Calu3 (cell line): ENCODE data around the gene LHFPL3. TPM values are rescaled to one million over a fixed set of nuclear protein-coding genes. Genes with fewer than 3 reads are reported as not detected.

Experiments used
- BruUV-seq: library from RNA; stranded (reverse); fragments of 400-500 nt; replicated peaks from 2 replicates; lab custom pipeline; 2021; lab: Mats Ljungman, UMichigan
- CTCF ChIA-PET: fragments of 300-600 bp; sonication (Branson Sonifier 250); formaldehyde crosslinking; loops from one replicate; lab custom pipeline; 2022; ENCODE audit warnings: antibody characterized with exemption; lab: Charles Lee
- DNase-seq: peaks from one replicate; pipeline ENCODE4 v3.0.0; 2022
- H3K27ac Mint-ChIP-seq: one replicate; pipeline ENCODE4 v1.8.0; 2022; ENCODE audit warnings: mixed read lengths; ENCODE audit not compliant: unreplicated experiment
- H3K27me3 Mint-ChIP-seq: one replicate; pipeline ENCODE4 v1.8.0; 2022; ENCODE audit warnings: mixed read lengths; ENCODE audit not compliant: unreplicated experiment
- H3K36me3 Mint-ChIP-seq: one replicate; pipeline ENCODE4 v1.8.0; 2022; ENCODE audit warnings: mild to moderate bottlenecking, moderate library complexity, mixed read lengths; ENCODE audit not compliant: insufficient read depth, unreplicated experiment
- H3K4me1 Mint-ChIP-seq: one replicate; pipeline ENCODE4 v1.8.0; 2022; ENCODE audit warnings: mild to moderate bottlenecking, low read depth, mixed read lengths; ENCODE audit not compliant: unreplicated experiment
- H3K4me3 Mint-ChIP-seq: one replicate; pipeline ENCODE4 v1.8.0; 2022; ENCODE audit warnings: mild to moderate bottlenecking, low read depth, moderate library complexity, mixed read lengths; ENCODE audit not compliant: unreplicated experiment
- H3K9me3 Mint-ChIP-seq: one replicate; pipeline ENCODE4 v1.8.0; 2022; ENCODE audit warnings: low read depth, mixed read lengths; ENCODE audit not compliant: unreplicated experiment
- intact Hi-C: fragments of 100-400 bp; cut with micrococcal nuclease; formaldehyde crosslinking; loops from one replicate; pipeline ENCODE4 v1.10.0; 2022; ENCODE audit not compliant: unreplicated experiment
- total RNA-seq: library from RNA; stranded (reverse); gene quantifications from 2 replicates; pipeline ENCODE4 v1.2.3, GENCODE V29; 2022
- TF ChIP-seq, protein P1 (sequence below): fragments of 200-600 bp; IDR thresholded peaks from one replicate; pipeline ENCODE4 v1.8.0; 2022; ENCODE audit warnings: antibody characterized with exemption; ENCODE audit not compliant: unreplicated experiment

The LHFPL3 gene
- total RNA-seq, 1 experiment from 2014 or later: not detected

- Mint-ChIP-seq H3K4me1 (no peaks in the 10 kb centered on the region), H3K27me3 (no peaks in the 10 kb centered on the region), H3K36me3 (no peaks in the 10 kb centered on the region), H3K4me3 (no peak overlapping the region), H3K27ac (no peak overlapping the region), H3K9me3 (no peaks in the 10 kb centered on the region)
- intact Hi-C loops: no loop called here
- TF ChIP-seq, protein P1, sequence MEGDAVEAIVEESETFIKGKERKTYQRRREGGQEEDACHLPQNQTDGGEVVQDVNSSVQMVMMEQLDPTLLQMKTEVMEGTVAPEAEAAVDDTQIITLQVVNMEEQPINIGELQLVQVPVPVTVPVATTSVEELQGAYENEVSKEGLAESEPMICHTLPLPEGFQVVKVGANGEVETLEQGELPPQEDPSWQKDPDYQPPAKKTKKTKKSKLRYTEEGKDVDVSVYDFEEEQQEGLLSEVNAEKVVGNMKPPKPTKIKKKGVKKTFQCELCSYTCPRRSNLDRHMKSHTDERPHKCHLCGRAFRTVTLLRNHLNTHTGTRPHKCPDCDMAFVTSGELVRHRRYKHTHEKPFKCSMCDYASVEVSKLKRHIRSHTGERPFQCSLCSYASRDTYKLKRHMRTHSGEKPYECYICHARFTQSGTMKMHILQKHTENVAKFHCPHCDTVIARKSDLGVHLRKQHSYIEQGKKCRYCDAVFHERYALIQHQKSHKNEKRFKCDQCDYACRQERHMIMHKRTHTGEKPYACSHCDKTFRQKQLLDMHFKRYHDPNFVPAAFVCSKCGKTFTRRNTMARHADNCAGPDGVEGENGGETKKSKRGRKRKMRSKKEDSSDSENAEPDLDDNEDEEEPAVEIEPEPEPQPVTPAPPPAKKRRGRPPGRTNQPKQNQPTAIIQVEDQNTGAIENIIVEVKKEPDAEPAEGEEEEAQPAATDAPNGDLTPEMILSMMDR: no peak
- BruUV-seq: no TSS peak
- no peak for DNase-seq
- CTCF ChIA-PET: no interaction called here
Observed at GRCh38 chr7:104386943-104387342, 58.5 kb downstream of the LHFPL3 start.

DNA sequence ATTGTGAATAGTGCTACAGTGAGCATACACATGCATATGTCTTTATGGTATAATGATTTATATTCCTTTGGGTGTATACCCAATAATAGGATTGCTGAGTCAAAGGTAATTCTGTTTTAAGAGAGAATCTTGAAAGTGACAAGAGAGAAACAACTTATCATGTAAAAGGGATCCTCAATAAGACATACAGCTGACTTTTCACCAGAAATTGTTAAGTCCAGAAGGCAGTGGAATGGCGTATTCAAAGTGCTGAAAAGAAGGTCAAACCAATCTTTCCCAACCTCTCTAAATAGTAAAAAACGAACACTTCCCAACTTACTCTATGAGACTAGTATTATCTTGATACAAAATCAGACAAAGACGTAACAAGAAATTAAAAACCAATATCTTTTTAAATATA, 59.8 kb downstream of the LHFPL3 start:
- DNase-seq: no peak
- no peaks in the 10 kb centered on the region for H3K36me3 Mint-ChIP-seq
- no TSS peak for BruUV-seq
- H3K4me3 Mint-ChIP-seq: no peak overlapping the region
- no peaks in the 10 kb centered on the region for H3K9me3 Mint-ChIP-seq
- H3K27me3 Mint-ChIP-seq: no peaks in the 10 kb centered on the region
- CTCF ChIA-PET: no interaction called here
- H3K4me1 Mint-ChIP-seq: no peaks in the 10 kb centered on the region
- TF ChIP-seq, protein P1: no peak
- intact Hi-C loops: no loop called here
- no peak overlapping the region for H3K27ac Mint-ChIP-seq

DNA sequence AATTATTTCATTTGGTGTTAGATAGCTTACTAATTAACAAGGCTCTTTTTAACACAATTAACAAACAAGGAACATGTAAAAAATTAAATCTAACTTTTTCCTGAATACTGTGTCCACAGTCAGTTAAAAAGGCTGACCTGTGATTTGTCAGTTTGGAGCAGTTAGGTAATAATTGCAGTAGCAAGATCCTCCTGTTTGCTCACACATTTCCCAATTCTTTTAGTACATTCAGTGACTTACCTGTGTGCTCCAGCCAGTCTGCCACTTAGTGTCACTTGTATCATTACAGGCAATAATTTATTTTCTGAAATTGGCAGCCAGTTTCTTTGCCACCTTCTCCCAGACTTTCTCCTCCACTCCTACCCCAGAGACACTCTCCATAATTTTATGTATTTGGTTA, 66.8 kb downstream of the LHFPL3 start:
- no peak overlapping the region for H3K27ac Mint-ChIP-seq
- no peak overlapping the region for H3K4me3 Mint-ChIP-seq
- CTCF ChIA-PET: no interaction called here
- H3K36me3 Mint-ChIP-seq: no peaks in the 10 kb centered on the region
- no peak for DNase-seq
- H3K9me3 Mint-ChIP-seq: no peaks in the 10 kb centered on the region
- no peaks in the 10 kb centered on the region for H3K4me1 Mint-ChIP-seq
- intact Hi-C loops: no loop called here
- H3K27me3 Mint-ChIP-seq: no peaks in the 10 kb centered on the region
- TF ChIP-seq, protein P1: no peak
- no TSS peak for BruUV-seq

DNA sequence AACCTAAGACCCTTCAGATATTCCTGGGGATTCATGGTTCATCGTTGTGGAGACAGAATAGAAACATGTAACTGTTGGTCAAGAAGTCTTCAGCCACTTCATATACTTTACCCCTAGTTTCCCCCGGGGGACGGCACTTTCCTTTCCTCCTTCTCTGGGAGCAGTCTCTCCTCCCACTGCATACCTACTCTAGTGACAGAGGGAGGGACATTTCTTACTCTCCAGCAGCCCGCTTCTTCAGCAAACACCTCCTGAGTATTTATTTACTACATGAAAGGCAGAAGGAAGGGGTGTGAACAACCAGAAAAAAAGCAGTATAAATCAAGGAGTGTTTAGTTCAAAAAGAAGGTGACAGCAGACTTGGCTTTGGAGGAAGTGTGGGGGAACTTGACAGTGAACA, 69.0 kb downstream of the LHFPL3 start:
- CTCF ChIA-PET: no interaction called here
- H3K27ac Mint-ChIP-seq: no peak overlapping the region
- H3K36me3 Mint-ChIP-seq: no peaks in the 10 kb centered on the region
- BruUV-seq: no TSS peak
- H3K4me3 Mint-ChIP-seq: no peak overlapping the region
- TF ChIP-seq, protein P1: no peak
- no peaks in the 10 kb centered on the region for H3K4me1 Mint-ChIP-seq
- DNase-seq: no peak
- no peaks in the 10 kb centered on the region for H3K9me3 Mint-ChIP-seq
- no peaks in the 10 kb centered on the region for H3K27me3 Mint-ChIP-seq
- intact Hi-C loops: no loop called here
